AG04449 (cell line): ENCODE results near the gene ERAL1.
"Not testable (repeated sequence)": the region's sequence is repeated elsewhere in the genome, so short reads cannot be mapped to it uniquely, and the experiment has no call there.

Experiments
- CTCF ChIA-PET: fragments of 350-600 bp; formaldehyde crosslinking; extraction: SDS; loops from one replicate; lab custom pipeline; 2021; ENCODE audit warnings: antibody characterized with exemption; lab: Yijun Ruan, JAX
- POLR2A ChIA-PET: fragments of 400-600, 350-600 bp; formaldehyde crosslinking; extraction: SDS; loops from one replicate; lab custom pipeline; 2020; ENCODE audit warnings: antibody characterized with exemption, inconsistent platforms; lab: Yijun Ruan, JAX
- DNase-seq: peaks from one replicate; pipeline ENCODE4 v3.0.0-alpha.2; 2010; ENCODE audit warnings: low read depth, low spot score
- H3K4me3 ChIP-seq: 2 replicates; pipeline ENCODE4 v1.5.1; 2011; ENCODE audit warnings: low read depth, mild to moderate bottlenecking, control low read depth, low read length
- CTCF ChIP-seq: IDR thresholded peaks from one replicate; pipeline ENCODE4 v1.5.1; 2011; ENCODE audit warnings: mild to moderate bottlenecking, moderate library complexity, low read length, control low read depth, inconsistent platforms; ENCODE audit not compliant: insufficient read depth; ENCODE audit errors: missing control alignments

ERAL1 gene

GRCh38 chr17:28899212-28899815 lies 44.5 kb downstream of the ERAL1 start:
- ChIA-PET POLR2A (no interaction called here), CTCF (interaction anchor here (0.6 to 9.3 kb wide), 8 partner anchors 8 to 217 kb away, joined by 3 to 90 read pairs (median 12); partner anchors contain the start of gene TLCD1)
- TF ChIP-seq CTCF: no peak
- H3K4me3 ChIP-seq: no peak overlapping the region
- DNase-seq: no peak

GRCh38 chr17:28900986-28901726 lies 46.3 kb downstream of the ERAL1 start:
- CTCF ChIA-PET: interaction anchor here (0.6 to 9.3 kb wide), 10 partner anchors 11 to 205 kb away, joined by 3 to 90 read pairs (median 9); no protein-coding TSS in a partner anchor
- DNase-seq: no peak
- POLR2A ChIA-PET: no interaction called here
- no peak for TF ChIP-seq CTCF
- no peak overlapping the region for H3K4me3 ChIP-seq

DNA sequence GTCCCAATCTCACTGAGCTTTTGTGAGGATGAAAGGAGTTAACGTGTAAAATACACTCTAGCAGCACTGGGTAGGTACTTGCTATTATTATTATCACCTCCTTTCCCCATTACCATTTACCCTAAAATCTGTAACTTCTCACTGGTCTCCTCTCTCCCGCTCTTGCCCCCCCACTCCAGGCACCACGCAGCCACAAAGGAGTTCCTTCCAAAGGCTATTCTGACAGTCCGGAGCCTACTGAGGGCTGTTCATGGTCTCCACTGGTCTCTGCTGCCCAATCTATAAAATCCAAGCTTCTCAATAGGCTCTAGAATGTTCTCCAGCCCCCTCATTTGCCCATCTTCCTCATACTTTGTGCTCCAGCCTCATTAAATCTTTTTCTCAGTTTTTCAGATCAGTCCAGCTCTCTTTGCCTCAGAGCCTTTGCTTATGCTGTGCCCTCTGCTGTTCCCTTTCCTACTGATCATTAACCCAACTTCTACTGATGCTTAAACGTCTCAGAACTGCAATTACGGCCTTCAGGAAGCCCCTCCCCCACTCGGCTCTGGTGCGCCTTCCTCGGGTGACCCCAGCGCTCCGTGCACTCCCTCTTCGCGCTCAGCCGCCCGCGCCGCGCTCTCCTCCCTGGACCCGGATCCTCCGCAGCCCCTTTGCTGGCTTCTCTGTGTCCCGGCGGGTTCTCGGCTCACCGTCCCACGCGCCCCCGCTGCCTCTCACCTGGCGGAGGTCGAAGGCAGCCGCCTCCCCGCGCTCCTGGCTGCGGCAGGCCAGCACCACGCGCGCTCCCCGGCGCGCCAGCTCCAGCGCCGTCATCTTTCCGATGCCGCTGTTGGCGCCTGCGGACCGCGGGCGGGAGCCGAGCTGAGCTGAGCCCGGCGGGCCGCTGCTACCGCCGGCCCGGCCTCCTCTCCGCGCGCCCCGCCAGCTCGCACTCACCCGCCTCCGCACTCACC lies 47.3 kb downstream of the ERAL1 start:
- peak overlapping the region; percentile 65 for H3K4me3 ChIP-seq
- POLR2A ChIA-PET: interaction anchor here (1.5 kb wide), 1 partner anchor 175 kb away, joined by 5 read pairs; no protein-coding TSS in a partner anchor
- CTCF ChIA-PET: interaction anchor here (0.7 to 9.3 kb wide), 21 partner anchors 8 to 177 kb away, joined by 3 to 90 read pairs (median 4); no protein-coding TSS in a partner anchor
- DNase-seq: no peak
- TF ChIP-seq CTCF: peak; percentile 10

- ChIA-PET POLR2A (interaction anchor here (1.5 kb wide), 1 partner anchor 176 kb away, joined by 5 read pairs; no protein-coding TSS in a partner anchor), CTCF (interaction anchor here (0.7 to 9.3 kb wide), 29 partner anchors 8 to 178 kb away, joined by 3 to 90 read pairs (median 4); partner anchors contain the start of genes NEK8 and TLCD1)
- peak within 1 kb of the TSS; percentile 65 for H3K4me3 ChIP-seq
- no peak for DNase-seq
- peak; percentile 71 for TF ChIP-seq CTCF
These were observed 48.2 kb downstream of the ERAL1 start, which contains the start of gene DHRS13 for GRCh38 chr17:28902819-28903545. Gene DHRS13 (minus strand): TSS chr17:28903079. CDS start chr17:28902944, 135 bp downstream.

DNA sequence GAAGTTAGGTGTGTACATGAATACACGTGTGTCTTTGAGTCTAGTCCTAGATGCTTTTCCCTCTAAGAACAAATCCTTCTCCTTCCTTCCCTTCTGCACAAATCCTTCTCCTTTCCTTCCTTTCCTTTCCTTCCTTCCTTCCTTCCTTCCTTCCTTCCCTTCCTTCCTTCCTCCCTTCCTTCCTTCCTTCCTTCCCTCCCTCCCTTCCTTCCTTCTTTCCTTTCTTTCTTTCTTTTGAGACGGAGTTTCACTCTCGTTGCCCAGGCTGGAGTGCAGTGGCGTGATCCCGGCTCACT lies 48.7 kb downstream of the ERAL1 start:
- POLR2A ChIA-PET, H3K4me3 ChIP-seq, DNase-seq: not testable (repeated sequence)
- CTCF ChIA-PET: interaction anchor here (0.8 to 9.3 kb wide), 16 partner anchors 8 to 176 kb away, joined by 3 to 90 read pairs (median 4); partner anchors contain the start of genes NEK8 and TLCD1
